HT1080 (cell line): ENCODE data around the gene C1orf226. TPM values are rescaled to one million over a fixed set of nuclear protein-coding genes. Genes with fewer than 3 reads are reported as not detected.
"Not testable (repeated sequence)": the region's sequence is repeated elsewhere in the genome, so short reads cannot be mapped to it uniquely, and the experiment has no call there.

Experiments used
- DNase-seq: peaks from one replicate; pipeline ENCODE4 v3.0.0-alpha.2; 2015; ENCODE audit warnings: low read depth
- small RNA-seq: library from RNA; depleted of rRNA; stranded (forward); fragments of <200 nt; gene quantifications from one replicate; pipeline ENCODE3, GENCODE V24; 2014
- total RNA-seq: library from RNA; depleted of rRNA; stranded (reverse); fragments of >200 nt; shearing (Covaris generic); gene quantifications from 2 replicates; pipeline ENCODE4 v1.2.3, GENCODE V29; 2014; rRNA removed

Gene C1orf226
- total RNA-seq, 1 experiment from 2014 or later, result 1.3 TPM

GRCh38 chr1:162404550-162405160, 23.1 kb downstream of the C1orf226 start:
- peak; percentile 37 for DNase-seq

GRCh38 chr1:162405800-162406199, 24.3 kb downstream of the C1orf226 start:
- no peak for DNase-seq

GRCh38 chr1:162406811-162407210, 25.3 kb downstream of the C1orf226 start:
- DNase-seq, result no peak

GRCh38 chr1:162407539-162407938, 26.0 kb downstream of the C1orf226 start:
- no peak for DNase-seq

GRCh38 chr1:162412002-162412401, 30.5 kb downstream of the C1orf226 start, which contains the start of gene SH2D1B:
TSS of gene SH2D1B (minus strand) at chr1:162412136. CDS start at chr1:162412016, 120 bp downstream.
- DNase-seq, result peak; percentile 93

- no peak for DNase-seq
Measured at GRCh38 chr1:162416215-162416614, 34.7 kb downstream of the C1orf226 start.

- no peak for DNase-seq
Measured at GRCh38 chr1:162416909-162417308, 35.4 kb downstream of the C1orf226 start.

GRCh38 chr1:162417650-162418049, 36.1 kb downstream of the C1orf226 start:
- no peak for DNase-seq

GRCh38 chr1:162418584-162418983, 37.1 kb downstream of the C1orf226 start:
- DNase-seq, result peak; percentile 33

- DNase-seq, result peak; percentile 59
Measured at GRCh38 chr1:162419450-162419931, 38.0 kb downstream of the C1orf226 start.

- DNase-seq, result no peak
Measured at GRCh38 chr1:162420120-162420519, 38.6 kb downstream of the C1orf226 start.

GRCh38 chr1:162421258-162422164, 40.0 kb downstream of the C1orf226 start:
- DNase-seq, result no peak

GRCh38 chr1:162422662-162423375, 41.3 kb downstream of the C1orf226 start:
- no peak for DNase-seq

GRCh38 chr1:162430583-162430982, 49.1 kb downstream of the C1orf226 start:
- no peak for DNase-seq

GRCh38 chr1:162432977-162433713, 51.6 kb downstream of the C1orf226 start:
- not testable (repeated sequence) for DNase-seq

Small RNA genes within 50 kb of the gene (small RNA-seq; reads per million reads assigned to genes)
- gene MIR556 (not detected), gene RNA5SP61 (not detected)

Other genes with a start within 250 kb of the C1orf226 start
- not detected in 2 replicates for gene SPATA46, start 4.9 kb upstream of the C1orf226 start, total RNA-seq
- 0.10 and 0.40 TPM in 2 replicates for gene SH2D1B, start 30.4 kb downstream of the C1orf226 start, total RNA-seq
- 48.4 and 58.0 TPM in 2 replicates for gene UHMK1, start 116.1 kb downstream of the C1orf226 start, total RNA-seq
- gene UAP1, start 180.0 kb downstream of the C1orf226 start, total RNA-seq, result 233 and 246 TPM in 2 replicates